Natural killer cell (primary cell): ENCODE data around the gene METTL22. TPM values are rescaled to one million over a fixed set of nuclear protein-coding genes. Genes with fewer than 3 reads are reported as not detected.

Source experiments
- ATAC-seq, 3 donors: fragments of 150-1000 bp in 2 of 3; fragments of 200-7000 bp in 1 of 3; cut with Tn5 transposase; 1 replicate in 1 of 3; 2 replicates in 2 of 3; pipeline ENCODE4 v1.10.0; 2021; ENCODE audit warnings: mild to moderate bottlenecking in 2 of 3, moderate library complexity in 2 of 3
- DNase-seq, 2 donors: peaks; one replicate each; pipeline versions ENCODE4 v3.0.0 to v3.0.0-alpha.2; 2013 to 2021; ENCODE audit warnings: mixed read lengths in 1 of 2
- H3K27ac ChIP-seq: one replicate; pipeline ENCODE4 v1.5.1; 2013; ENCODE audit warnings: mild to moderate bottlenecking, low read length
- H3K27me3 ChIP-seq: one replicate; pipeline ENCODE4 v1.6.1; 2013; ENCODE audit warnings: low read length; ENCODE audit not compliant: control insufficient read depth, insufficient read depth
- H3K36me3 ChIP-seq: one replicate; pipeline ENCODE4 v1.6.1; 2013; ENCODE audit warnings: low read length; ENCODE audit not compliant: control insufficient read depth, insufficient read depth
- H3K4me1 ChIP-seq: one replicate; pipeline ENCODE4 v1.6.1; 2013; ENCODE audit warnings: low read length; ENCODE audit not compliant: control insufficient read depth, insufficient read depth
- H3K4me3 ChIP-seq: one replicate; pipeline ENCODE4 v1.5.1; 2013; ENCODE audit warnings: low read length
- H3K9me3 ChIP-seq: one replicate; pipeline ENCODE4 v1.6.1; 2013; ENCODE audit warnings: low read length; ENCODE audit not compliant: control insufficient read depth, insufficient read depth
- H3K27ac Mint-ChIP-seq, 2 donors: one replicate each; pipeline ENCODE4 v1.8.0; 2022; ENCODE audit warnings: mild to moderate bottlenecking in 2 of 2, mixed read lengths in 2 of 2, moderate library complexity in 1 of 2
- H3K27me3 Mint-ChIP-seq, 2 donors: one replicate each; pipeline ENCODE4 v1.8.0; 2022; ENCODE audit warnings: low read depth in 2 of 2, mixed read lengths in 2 of 2
- H3K36me3 Mint-ChIP-seq: one replicate; pipeline ENCODE4 v1.8.0; 2022; ENCODE audit warnings: mixed read lengths
- H3K4me1 Mint-ChIP-seq, 2 donors: one replicate each; pipeline ENCODE4 v1.8.0; 2022; ENCODE audit warnings: mixed read lengths in 2 of 2
- H3K4me3 Mint-ChIP-seq: one replicate; pipeline ENCODE4 v1.8.0; 2022; ENCODE audit warnings: mild to moderate bottlenecking, moderate library complexity, mixed read lengths
- H3K9me3 Mint-ChIP-seq, 2 donors: one replicate each; pipeline ENCODE4 v1.8.0; 2022; ENCODE audit warnings: mixed read lengths in 2 of 2
- CTCF ChIP-seq: fragments of 200-600 bp; IDR thresholded peaks from one replicate; pipeline ENCODE4 v1.8.0; 2022; ENCODE audit warnings: antibody characterized with exemption
- WGBS: methylation state at CpG from one replicate; pipeline ENCODE4 v1.1.7; 2013; ENCODE audit warnings: missing lambda C conversion rate; ENCODE audit not compliant: insufficient coverage; 5-methylcytosine and 5-hydroxymethylcytosine counted together
- intact Hi-C: fragments of 100-400 bp; cut with micrococcal nuclease; formaldehyde crosslinking; loops from one replicate; pipeline ENCODE4 v1.14.2; 2022
- total RNA-seq, 4 donors: library from RNA; stranded (reverse); fragments of 120-200 nt in 1 of 4; gene quantifications; one replicate each; pipeline versions ENCODE4 v1.2.3 to v1.2.4, GENCODE V29; 2013 to 2022

The METTL22 gene
- total RNA-seq, 3 donors from 2014 or later (not counting 1 experiment from before 2014, with no cell fraction given), result 27.1 to 45.8 (median 38.9) TPM

GRCh38 chr16:8646326-8647053, 25.0 kb downstream of the METTL22 start:
- TF ChIP-seq CTCF, result no peak
- ATAC-seq, result no peak
- no peaks in the 10 kb centered on the region for H3K27me3 ChIP-seq
- no peak overlapping the region for H3K27ac Mint-ChIP-seq
- DNase-seq, result no peak
- no peak overlapping the region for H3K4me3 ChIP-seq
- peaks cover 27% of the 10 kb centered on the region for H3K36me3 Mint-ChIP-seq
- peaks cover 10% of the 10 kb centered on the region for H3K4me1 ChIP-seq
- intact Hi-C loops, result no loop called here
- no peaks in the 10 kb centered on the region for H3K9me3 ChIP-seq
- 91% methylated on average over 13 of the region's 13 CpGs for WGBS
- no peaks in the 10 kb centered on the region for H3K27me3 Mint-ChIP-seq
- H3K36me3 ChIP-seq, result peaks cover 42% of the 10 kb centered on the region
- H3K4me3 Mint-ChIP-seq, result no peak overlapping the region
- H3K9me3 Mint-ChIP-seq, result no peaks in the 10 kb centered on the region
- peaks cover 7 to 12% of the 10 kb centered on the region in 2 donors for H3K4me1 Mint-ChIP-seq
- H3K27ac ChIP-seq, result no peak overlapping the region

GRCh38 chr16:8647721-8648318, 26.3 kb downstream of the METTL22 start:
- H3K27ac ChIP-seq, result no peak overlapping the region
- TF ChIP-seq CTCF, result no peak
- intact Hi-C loops, result no loop called here
- 87% methylated on average over 8 of the region's 9 CpGs for WGBS
- no peak overlapping the region for H3K4me3 ChIP-seq
- peaks cover 10% of the 10 kb centered on the region for H3K4me1 ChIP-seq
- Mint-ChIP-seq H3K27ac (no peak overlapping the region), H3K27me3 (no peaks in the 10 kb centered on the region), H3K4me3 (no peak overlapping the region), H3K36me3 (peaks cover 16% of the 10 kb centered on the region), H3K4me1 (peaks cover 7 to 12% of the 10 kb centered on the region in 2 donors), H3K9me3 (no peaks in the 10 kb centered on the region)
- no peaks in the 10 kb centered on the region for H3K27me3 ChIP-seq
- no peak for ATAC-seq
- DNase-seq, result no peak
- H3K36me3 ChIP-seq, result peaks cover 31% of the 10 kb centered on the region
- H3K9me3 ChIP-seq, result no peaks in the 10 kb centered on the region

GRCh38 chr16:8648877-8649276, 27.4 kb downstream of the METTL22 start:
- peaks cover 27% of the 10 kb centered on the region for H3K36me3 ChIP-seq
- Mint-ChIP-seq H3K27me3 (no peaks in the 10 kb centered on the region), H3K9me3 (no peaks in the 10 kb centered on the region), H3K4me1 (peaks cover 7 to 12% of the 10 kb centered on the region in 2 donors), H3K27ac (no peak overlapping the region), H3K4me3 (no peak overlapping the region), H3K36me3 (peaks cover 8% of the 10 kb centered on the region)
- no peak for ATAC-seq
- peaks cover 10% of the 10 kb centered on the region for H3K4me1 ChIP-seq
- no peaks in the 10 kb centered on the region for H3K27me3 ChIP-seq
- intact Hi-C loops, result no loop called here
- 93% methylated on average over 4 of the region's 4 CpGs for WGBS
- no peak for DNase-seq
- no peak overlapping the region for H3K27ac ChIP-seq
- no peak overlapping the region for H3K4me3 ChIP-seq
- TF ChIP-seq CTCF, result no peak
- H3K9me3 ChIP-seq, result no peaks in the 10 kb centered on the region
